Renal cortex interstitium (tissue), 11 donors: Measurements from ENCODE around the gene ZNF286A. TPM values are rescaled to one million over a fixed set of nuclear protein-coding genes. Genes with fewer than 3 reads are reported as not detected.
"Not testable (repeated sequence)": the region's sequence is repeated elsewhere in the genome, so short reads cannot be mapped to it uniquely, and the experiment has no call there.

ENCODE experiments used
- DNase-seq, 11 donors: peaks; one replicate each; pipeline ENCODE4 v3.0.0-alpha.2; 2013; ENCODE audit warnings: low read depth in 9 of 11, low spot score in 4 of 11; ENCODE audit errors: extremely low read depth in 1 of 11
- polyA plus RNA-seq, 3 donors: library from polyadenylated mRNA; unstranded; fragments of 120-200 nt; gene quantifications; one replicate each; pipeline ENCODE4 v1.2.1, GENCODE V29; 2013; ENCODE audit not compliant: insufficient read length in 3 of 3

The ZNF286A gene
- polyA plus RNA-seq, 3 donors, result 40.7 to 46.9 (median 42.8) TPM

- no peak for DNase-seq
Observed at GRCh38 chr17:15741624-15742023, 42.1 kb downstream of the ZNF286A start.

DNA sequence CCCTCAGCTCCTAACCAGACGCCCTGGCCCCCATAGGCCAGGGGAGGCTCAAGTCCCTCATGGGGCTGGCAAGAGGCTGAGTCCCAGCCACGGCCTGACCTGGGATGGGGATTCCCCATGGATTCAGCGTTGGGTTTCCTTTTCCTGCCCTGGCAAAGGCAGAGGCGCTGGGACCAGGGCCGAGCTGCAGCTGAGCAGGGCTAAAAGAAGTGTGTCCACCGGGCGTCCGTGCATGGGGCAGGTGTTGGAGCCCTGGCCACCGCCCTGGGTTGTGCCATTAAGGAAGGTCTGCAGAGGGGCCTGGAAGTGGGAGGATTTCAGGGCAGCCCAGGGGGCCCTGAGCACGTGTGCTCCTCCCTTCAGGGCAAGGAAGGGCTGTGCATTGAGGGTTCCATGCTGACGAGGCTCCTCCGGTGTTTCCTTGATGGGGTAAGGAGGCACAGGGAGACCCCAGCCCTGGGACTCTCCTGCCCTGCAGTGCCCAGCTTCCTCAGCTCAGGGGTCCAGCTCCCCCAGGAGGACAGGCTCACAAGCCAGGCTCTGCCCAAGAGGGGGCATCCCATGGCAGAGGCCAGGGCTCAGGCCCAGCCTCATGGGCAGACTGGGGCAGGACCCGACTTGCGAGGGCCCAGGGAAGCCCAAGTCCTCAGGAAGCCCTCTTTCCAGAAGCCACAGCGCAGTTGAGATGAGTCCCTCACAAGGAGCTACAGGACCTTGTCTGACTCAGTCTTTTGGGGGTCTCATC is 42.7 kb downstream of the ZNF286A start:
- no peak for DNase-seq

- no peak for DNase-seq
Observed at GRCh38 chr17:15742921-15743320, 43.4 kb downstream of the ZNF286A start.

DNA sequence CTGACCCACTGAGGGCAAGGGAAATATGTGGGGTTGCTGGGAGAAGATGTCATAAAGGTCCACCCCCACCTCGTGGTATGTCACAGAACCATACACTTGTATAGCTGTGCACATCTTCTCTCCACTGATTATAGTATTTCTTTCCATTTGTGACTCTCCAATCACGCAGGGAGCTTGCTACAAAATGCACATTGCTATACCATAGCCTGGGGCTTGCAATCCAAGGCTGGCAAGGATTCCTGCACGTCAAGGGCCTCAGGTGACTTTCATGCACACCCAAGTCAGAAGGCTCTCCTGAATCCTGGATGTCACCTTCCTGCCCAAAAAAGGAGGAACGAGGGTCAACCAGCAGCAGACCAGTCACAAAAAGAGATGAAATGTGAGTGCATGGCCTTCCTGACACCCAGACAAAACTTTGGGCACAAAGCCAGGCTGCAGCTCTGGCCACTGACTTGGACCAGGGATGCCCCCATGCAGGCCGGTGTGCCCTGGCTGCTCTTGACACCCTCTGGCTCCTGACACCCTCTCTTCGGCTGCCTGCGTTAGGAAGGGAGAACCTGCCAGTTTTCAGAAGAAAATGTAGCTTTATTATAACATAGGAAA is 44.6 kb downstream of the ZNF286A start:
- DNase-seq, result no peak

GRCh38 chr17:15744885-15745284 is 45.3 kb downstream of the ZNF286A start:
- no peak for DNase-seq

GRCh38 chr17:15749403-15749802 is 49.9 kb downstream of the ZNF286A start:
- not testable (repeated sequence) for DNase-seq

DNA sequence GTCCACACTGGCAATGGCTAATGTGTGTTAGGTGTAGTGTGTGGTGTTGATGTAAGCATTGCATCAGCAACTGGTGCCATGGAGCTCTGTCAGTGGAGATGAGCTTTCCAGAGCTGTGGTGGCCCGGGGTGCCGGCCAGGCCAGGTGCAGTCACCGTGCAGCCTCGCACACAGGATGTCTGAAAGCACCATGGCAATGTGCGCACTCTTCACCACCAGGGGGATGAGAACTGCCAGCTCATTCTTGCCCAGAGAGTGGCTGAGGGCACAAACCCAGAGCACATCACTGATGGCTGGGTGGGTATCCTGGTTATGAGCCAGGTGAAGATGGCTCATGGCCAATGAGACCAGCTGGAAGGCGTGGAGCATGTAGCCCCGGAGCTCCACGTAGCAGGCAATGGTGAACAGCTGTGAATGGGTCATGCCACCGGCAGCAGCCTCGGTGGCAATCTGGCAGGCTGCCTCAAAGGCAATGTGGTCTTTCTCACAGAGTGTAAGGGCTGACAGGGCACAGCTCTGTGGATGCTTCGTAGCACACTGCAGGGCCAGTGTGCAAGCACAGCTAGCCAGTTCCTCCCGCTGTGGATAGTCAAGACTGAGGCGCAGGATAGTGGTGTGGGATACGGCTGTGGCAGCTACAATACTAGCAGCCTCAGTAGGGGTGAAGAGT is 69.4 kb downstream of the ZNF286A start:
- not testable (repeated sequence) for DNase-seq

Other genes starting within 250 kb of the ZNF286A start
- gene CDRT4, start 232.1 kb upstream of the ZNF286A start, polyA plus RNA-seq, result 10 to 100 TPM in 1 of 3 donors, 1 to 10 TPM in 2; 1.9 to 11.6 (median 4.4) TPM
- 10 to 100 TPM; 11.1 to 22.6 (median 12.8) TPM for gene TVP23C, start 136.3 kb upstream of the ZNF286A start, polyA plus RNA-seq
- under 1 TPM; 0.26 to 0.74 (median 0.66) TPM for gene FBXW10B, start 80.0 kb upstream of the ZNF286A start, polyA plus RNA-seq
- 10 to 100 TPM; 20.0 to 27.6 (median 23.4) TPM for gene TRIM16, start 15.4 kb upstream of the ZNF286A start, polyA plus RNA-seq
- gene TBC1D26, start 32.5 kb downstream of the ZNF286A start, polyA plus RNA-seq, result 1 to 10 TPM in 1 of 3 donors, under 1 TPM in 1, not detected in 1; 0.53 to 1.3 TPM
- 1 to 10 TPM; 1.3 to 7.3 (median 5.1) TPM for gene ADORA2B, start 245.4 kb downstream of the ZNF286A start, polyA plus RNA-seq